ENCODE results near the gene MAGEF1. TPM values are rescaled to one million over a fixed set of nuclear protein-coding genes. Genes with fewer than 3 reads are reported as not detected.
A peak's percentile ranks its signal among the peaks of the same experiment; 100 is the strongest.
"Not testable (repeated sequence)": the region's sequence is repeated elsewhere in the genome, so short reads cannot be mapped to it uniquely, and the experiment has no call there.

MAGEF1 gene
- polyA plus RNA-seq, 1 donor from 2014 or later: 20.0 TPM

- H3K9me3 Mint-ChIP-seq: no peaks in the 10 kb centered on the region
- H3K4me3 Mint-ChIP-seq: no peak overlapping the region
- H3K36me3 Mint-ChIP-seq: peaks cover 3% of the 10 kb centered on the region
- H3K27me3 Mint-ChIP-seq: peaks cover 8% of the 10 kb centered on the region
- H3K27ac Mint-ChIP-seq: no peak overlapping the region
- peaks cover 0 to 1% (median 0%) of the 10 kb centered on the region in 3 donors for H3K4me1 Mint-ChIP-seq
These were observed 26.0 kb upstream of the MAGEF1 start for GRCh38 chr3:184737641-184738505.

- Mint-ChIP-seq H3K9me3 (no peaks in the 10 kb centered on the region), H3K27me3 (peaks cover 11% of the 10 kb centered on the region), H3K4me3 (no peak overlapping the region), H3K27ac (no peak overlapping the region), H3K36me3 (peaks cover 3% of the 10 kb centered on the region), H3K4me1 (no peaks in the 10 kb centered on the region)
These were observed 25.2 kb upstream of the MAGEF1 start for GRCh38 chr3:184737063-184737462.

- H3K36me3 Mint-ChIP-seq: peaks cover 3% of the 10 kb centered on the region
- no peak overlapping the region for H3K4me3 Mint-ChIP-seq
- no peak overlapping the region for H3K27ac Mint-ChIP-seq
- no peaks in the 10 kb centered on the region for H3K4me1 Mint-ChIP-seq
- H3K9me3 Mint-ChIP-seq: no peaks in the 10 kb centered on the region
- peaks cover 22% of the 10 kb centered on the region for H3K27me3 Mint-ChIP-seq
These were observed 23.2 kb upstream of the MAGEF1 start for GRCh38 chr3:184734903-184735701.

- Mint-ChIP-seq H3K36me3 (peaks cover 3% of the 10 kb centered on the region), H3K9me3 (no peaks in the 10 kb centered on the region), H3K27me3 (peaks cover 20% of the 10 kb centered on the region), H3K4me1 (no peaks in the 10 kb centered on the region), H3K4me3 (no peak overlapping the region), H3K27ac (no peak overlapping the region)
These were observed 22.2 kb upstream of the MAGEF1 start for GRCh38 chr3:184733971-184734608.

GRCh38 chr3:184733181-184733580 is 21.3 kb upstream of the MAGEF1 start:
- Mint-ChIP-seq H3K4me1 (no peaks in the 10 kb centered on the region), H3K27ac (no peak overlapping the region), H3K27me3 (peaks cover 20% of the 10 kb centered on the region), H3K4me3 (no peak overlapping the region), H3K36me3 (peaks cover 3% of the 10 kb centered on the region), H3K9me3 (no peaks in the 10 kb centered on the region)

GRCh38 chr3:184731786-184732537 is 20.1 kb upstream of the MAGEF1 start:
- no peaks in the 10 kb centered on the region for H3K9me3 Mint-ChIP-seq
- H3K4me3 Mint-ChIP-seq: no peak overlapping the region
- no peaks in the 10 kb centered on the region for H3K4me1 Mint-ChIP-seq
- H3K27me3 Mint-ChIP-seq: peaks cover 20% of the 10 kb centered on the region
- H3K27ac Mint-ChIP-seq: no peak overlapping the region
- peaks cover 3% of the 10 kb centered on the region for H3K36me3 Mint-ChIP-seq

- Mint-ChIP-seq H3K9me3 (no peaks in the 10 kb centered on the region), H3K4me3 (no peak overlapping the region), H3K4me1 (peaks cover 0 to 1% (median 0%) of the 10 kb centered on the region in 3 donors), H3K36me3 (peaks cover 3% of the 10 kb centered on the region), H3K27ac (no peak overlapping the region), H3K27me3 (peaks cover 20% of the 10 kb centered on the region)
These were observed 19.1 kb upstream of the MAGEF1 start for GRCh38 chr3:184730924-184731323.

GRCh38 chr3:184729154-184729553 is 17.3 kb upstream of the MAGEF1 start:
- H3K27ac Mint-ChIP-seq, H3K9me3 Mint-ChIP-seq, H3K36me3 Mint-ChIP-seq, H3K4me1 Mint-ChIP-seq, H3K4me3 Mint-ChIP-seq: not testable (repeated sequence)
- peaks cover 15% of the 10 kb centered on the region for H3K27me3 Mint-ChIP-seq

- Mint-ChIP-seq H3K27me3 (peaks cover 15% of the 10 kb centered on the region), H3K36me3 (no peaks in the 10 kb centered on the region), H3K27ac (no peak overlapping the region)
These were observed 16.2 kb upstream of the MAGEF1 start for GRCh38 chr3:184728010-184728527.

GRCh38 chr3:184727357-184728009 is 15.6 kb upstream of the MAGEF1 start:
- no peak overlapping the region for H3K4me3 Mint-ChIP-seq
- peaks cover 13% of the 10 kb centered on the region for H3K27me3 Mint-ChIP-seq
- H3K27ac Mint-ChIP-seq: no peak overlapping the region
- H3K9me3 Mint-ChIP-seq: no peaks in the 10 kb centered on the region
- H3K4me1 Mint-ChIP-seq: peaks cover 0 to 1% (median 0%) of the 10 kb centered on the region in 3 donors
- no peaks in the 10 kb centered on the region for H3K36me3 Mint-ChIP-seq

More at GRCh38 chr3:184728010-184728527, 16.2 kb upstream of the MAGEF1 start:
- Mint-ChIP-seq H3K9me3 (no peaks in the 10 kb centered on the region), H3K4me3 (no peak overlapping the region), H3K4me1 (peaks cover 0 to 1% (median 0%) of the 10 kb centered on the region in 3 donors)

GRCh38 chr3:184726497-184726896 is 14.6 kb upstream of the MAGEF1 start:
- H3K27ac Mint-ChIP-seq: no peak overlapping the region
- H3K4me3 Mint-ChIP-seq: no peak overlapping the region
- peaks cover 0 to 1% (median 0%) of the 10 kb centered on the region in 3 donors for H3K4me1 Mint-ChIP-seq
- no peaks in the 10 kb centered on the region for H3K36me3 Mint-ChIP-seq
- no peaks in the 10 kb centered on the region for H3K9me3 Mint-ChIP-seq
- H3K27me3 Mint-ChIP-seq: peaks cover 11% of the 10 kb centered on the region

GRCh38 chr3:184725176-184725719 is 13.4 kb upstream of the MAGEF1 start:
- Mint-ChIP-seq H3K4me1 (peaks cover 0 to 1% (median 0%) of the 10 kb centered on the region in 3 donors), H3K27ac (no peak overlapping the region), H3K27me3 (peaks cover 1% of the 10 kb centered on the region)

GRCh38 chr3:184724699-184725098 is 12.8 kb upstream of the MAGEF1 start:
- Mint-ChIP-seq H3K27me3 (no peaks in the 10 kb centered on the region), H3K27ac (peak overlapping the region in 1 of 3 donors; percentile 71), H3K4me3 (no peak overlapping the region), H3K9me3 (no peaks in the 10 kb centered on the region), H3K4me1 (peaks cover 0 to 1% (median 0%) of the 10 kb centered on the region in 3 donors), H3K36me3 (no peaks in the 10 kb centered on the region)

More at GRCh38 chr3:184725176-184725719, 13.4 kb upstream of the MAGEF1 start:
- Mint-ChIP-seq H3K9me3 (no peaks in the 10 kb centered on the region), H3K36me3 (no peaks in the 10 kb centered on the region), H3K4me3 (no peak overlapping the region)

- Mint-ChIP-seq H3K4me3 (no peak overlapping the region), H3K9me3 (no peaks in the 10 kb centered on the region), H3K27ac (no peak overlapping the region), H3K27me3 (no peaks in the 10 kb centered on the region), H3K36me3 (no peaks in the 10 kb centered on the region), H3K4me1 (no peaks in the 10 kb centered on the region)
These were observed 7.8 kb upstream of the MAGEF1 start for GRCh38 chr3:184719709-184720108.
